Body of pancreas (tissue), 4 donors: Measurements from ENCODE around the gene HEXIM2. TPM values are rescaled to one million over a fixed set of nuclear protein-coding genes. Genes with fewer than 3 reads are reported as not detected.

ENCODE experiments used
- ATAC-seq: fragments of 150-250 bp; one replicate; pipeline ENCODE4 v1.9.1; 2016
- DNase-seq, 4 donors: peaks; one replicate each; pipeline ENCODE4 v3.0.0-alpha.2; 2019
- H3K27ac ChIP-seq, 4 donors: fragments of 200-600 bp; sonication (generic); 1 replicate in 3 of 4; 2 replicates in 1 of 4; pipeline versions ENCODE4 v1.5.1 to v1.6.1; 2016 to 2019; ENCODE audit warnings: mild to moderate bottlenecking in 1 of 4, mixed read lengths in 1 of 4, moderate library complexity in 1 of 4
- H3K27me3 ChIP-seq, 2 donors: fragments of 200-600 bp; sonication (generic); one replicate each; pipeline ENCODE4 v1.6.0; 2016; ENCODE audit warnings: mild to moderate bottlenecking in 1 of 2
- H3K36me3 ChIP-seq, 2 donors: fragments of 200-600 bp; sonication (generic); replicated peaks in 1 of 2; 2 replicates each; pipeline ENCODE4 v1.5.1; 2016; ENCODE audit warnings: low read depth in 2 of 2; ENCODE audit not compliant: insufficient read depth in 1 of 2
- H3K4me1 ChIP-seq: fragments of 200-600 bp; sonication (generic); one replicate; pipeline ENCODE4 v1.6.0; 2016
- H3K4me3 ChIP-seq, 2 donors: fragments of 200-600 bp; sonication (generic); 1 replicate in 1 of 2; 2 replicates in 1 of 2; pipeline ENCODE4 v1.5.1; 2016 to 2019
- H3K9me3 ChIP-seq, 3 donors: fragments of 200-600 bp; sonication (generic); 1 replicate in 2 of 3; 2 replicates in 1 of 3; pipeline ENCODE4 v1.5.1; 2016
- CTCF ChIP-seq, 7 experiments: fragments of 450-650 bp in 4 of 7; fragments of 200-600 bp in 3 of 7; sonication (generic) in 3 of 7; IDR thresholded peaks; one replicate each; pipeline ENCODE4 v1.5.1; 2016 to 2019; ENCODE audit warnings: antibody characterized with exemption in 7 of 7
- POLR2A ChIP-seq, 3 donors: fragments of 450-650 bp; IDR thresholded peaks; one replicate each; pipeline ENCODE4 v1.6.1; 2016; ENCODE audit warnings: antibody characterized with exemption in 3 of 3, mild to moderate bottlenecking in 2 of 3
- WGBS, 2 donors: methylation state at CpG; one replicate each; pipeline ENCODE4 v1.1.5; 2017; 5-methylcytosine and 5-hydroxymethylcytosine counted together
- intact Hi-C: fragments of 100-400 bp; cut with DNase I; formaldehyde crosslinking; loops from one replicate; pipeline ENCODE4 v1.15.1; 2023
- total RNA-seq, 2 donors: library from RNA; depleted of rRNA; stranded (reverse); fragments of >200 nt; gene quantifications; one replicate each; pipeline ENCODE4 v1.1.0, GENCODE V29; 2016

HEXIM2 gene
- total RNA-seq, 2 donors from 2014 or later, result 5.9 to 10.1 TPM

- WGBS, 2 donors, result 80 to 83% methylated on average over 9 to 13 of the region's 13 CpGs
- Histone ChIP-seq H3K9me3 (no peaks in the 10 kb centered on the region), H3K4me1 (peaks cover 41% of the 10 kb centered on the region), H3K4me3 (no peak overlapping the region), H3K27ac (peak overlapping the region in 3 of 4 donors; percentile 53 to 86 (median 78)), H3K27me3 (no peaks in the 10 kb centered on the region), H3K36me3 (no peaks in the 10 kb centered on the region)
- no peak for TF ChIP-seq CTCF (IDR thresholded peaks at IDR 0.05)
- no peak for ATAC-seq
- no peak for DNase-seq
- intact Hi-C loops, result no loop called here
Observed at GRCh38 chr17:45143094-45143670, 18.5 kb upstream of the HEXIM2 start.

- H3K4me3 ChIP-seq, result no peak overlapping the region
- H3K9me3 ChIP-seq, result no peaks in the 10 kb centered on the region
- H3K36me3 ChIP-seq, result no peaks in the 10 kb centered on the region
- H3K4me1 ChIP-seq, result peaks cover 39% of the 10 kb centered on the region
- intact Hi-C loops, result no loop called here
- peak; percentile 63 to 77 (median 70) for DNase-seq
- WGBS, 2 donors, result 38 to 40% methylated on average over 19 to 21 of the region's 21 CpGs
- peak overlapping the region; percentile 20 to 86 (median 66) for H3K27ac ChIP-seq
- ATAC-seq, result no peak
- no peaks in the 10 kb centered on the region for H3K27me3 ChIP-seq
- peak in 1 of 3 donors; percentile 25 for TF ChIP-seq POLR2A (IDR thresholded peaks at IDR 0.05)
- no peak for TF ChIP-seq CTCF (IDR thresholded peaks at IDR 0.05)
Observed at GRCh38 chr17:45143767-45144198, 17.9 kb upstream of the HEXIM2 start.

GRCh38 chr17:45144199-45145034 is 17.3 kb upstream of the HEXIM2 start:
- ATAC-seq (no peak), DNase-seq (peak in 3 of 4 donors; percentile 40 to 62 (median 52))
- Histone ChIP-seq H3K27me3 (no peaks in the 10 kb centered on the region), H3K9me3 (no peaks in the 10 kb centered on the region), H3K4me1 (peaks cover 39% of the 10 kb centered on the region), H3K4me3 (no peak overlapping the region), H3K36me3 (no peaks in the 10 kb centered on the region), H3K27ac (peak overlapping the region; percentile 20 to 86 (median 66))
- WGBS, 2 donors, result 21 to 29% methylated on average over 23 to 49 of the region's 71 CpGs
- TF ChIP-seq CTCF (IDR thresholded peaks at IDR 0.05) (no peak), POLR2A (IDR thresholded peaks at IDR 0.05) (peak in 1 of 3 donors; percentile 12)
- intact Hi-C loops, result no loop called here

GRCh38 chr17:45145035-45145389 is 16.7 kb upstream of the HEXIM2 start:
- WGBS, 2 donors, result 54 to 62% methylated on average over 8 of the region's 8 CpGs
- H3K36me3 ChIP-seq, result no peaks in the 10 kb centered on the region
- intact Hi-C loops, result no loop called here
- no peak overlapping the region for H3K4me3 ChIP-seq
- H3K9me3 ChIP-seq, result no peaks in the 10 kb centered on the region
- ATAC-seq (no peak), DNase-seq (no peak)
- H3K27ac ChIP-seq, result peak overlapping the region in 3 of 4 donors; percentile 53 to 86 (median 78)
- peaks cover 39% of the 10 kb centered on the region for H3K4me1 ChIP-seq
- no peaks in the 10 kb centered on the region for H3K27me3 ChIP-seq
- TF ChIP-seq CTCF (IDR thresholded peaks at IDR 0.05), result no peak
- no peak for TF ChIP-seq POLR2A (IDR thresholded peaks at IDR 0.05)
